Endothelial cell of umbilical vein (primary cell): ENCODE measurements around the gene CLP1. TPM values are rescaled to one million over a fixed set of nuclear protein-coding genes. Genes with fewer than 3 reads are reported as not detected.

Source experiments
- BruUV-seq: library from RNA; stranded (reverse); fragments of 400-500 nt; replicated peaks from 2 replicates; lab custom pipeline; 2021; lab: Mats Ljungman, UMichigan
- CTCF ChIA-PET: fragments of 300-600, 350-600 bp; sonication (Branson Sonifier 250); formaldehyde crosslinking; loops from one replicate; lab custom pipeline; 2021; ENCODE audit warnings: antibody characterized with exemption, inconsistent platforms; lab: Charles Lee
- POLR2A ChIA-PET: fragments of 300-600, 350-600 bp; sonication (Branson Sonifier 250); formaldehyde crosslinking; loops from one replicate; lab custom pipeline; 2021; ENCODE audit warnings: antibody characterized with exemption, inconsistent platforms; lab: Charles Lee
- DNase-seq: peaks from one replicate; pipeline ENCODE4 v3.0.0-alpha.2; 2011; ENCODE audit warnings: low read depth, low spot score
- FAIRE-seq: peaks from 2 replicates; lab custom pipeline; 2011; peaks lifted over from hg19 to GRCh38; lab: Jason Lieb, UNC
- H2AFZ ChIP-seq: 2 replicates; pipeline ENCODE4 v1.6.0; 2012; ENCODE audit warnings: low read depth, low read length, control low read depth, inconsistent platforms
- H3K27ac ChIP-seq: 2 replicates; pipeline ENCODE4 v1.5.1; 2011; ENCODE audit warnings: low read depth, mild to moderate bottlenecking, control low read depth, low read length, moderate library complexity; ENCODE audit not compliant: insufficient read depth
- H3K27me3 ChIP-seq, 2 experiments: 2 replicates each; pipeline versions ENCODE4 v1.6.0 to v1.6.1; 2011; ENCODE audit warnings: low read length in 2 of 2, mixed read lengths in 1 of 2; ENCODE audit not compliant: control insufficient read depth in 2 of 2, insufficient read depth in 2 of 2
- H3K36me3 ChIP-seq, 2 experiments: 2 replicates in 1 of 2; 3 replicates in 1 of 2; pipeline ENCODE4 v1.5.1; 2011; ENCODE audit warnings: low read length in 2 of 2, mild to moderate bottlenecking in 1 of 2, moderate library complexity in 1 of 2; ENCODE audit not compliant: control insufficient read depth in 2 of 2, insufficient read depth in 2 of 2; ENCODE audit errors: extremely low read depth in 1 of 2
- H3K4me1 ChIP-seq: 3 replicates; pipeline ENCODE4 v1.5.1; 2011; ENCODE audit warnings: mild to moderate bottlenecking, low read length; ENCODE audit not compliant: control insufficient read depth, insufficient read depth; ENCODE audit errors: extremely low read depth
- H3K4me2 ChIP-seq: 2 replicates; pipeline ENCODE4 v1.6.1; 2011; ENCODE audit warnings: low read length, control low read depth, mixed read lengths; ENCODE audit not compliant: insufficient read depth
- H3K4me3 ChIP-seq, 3 experiments: fragments of 200-600 bp in 1 of 3; sonication (generic), shearing (Covaris generic) in 1 of 3; replicated peaks in 1 of 3; 2 replicates each; pipeline ENCODE4 v1.5.1; 2011 to 2016; ENCODE audit warnings: control low read depth in 3 of 3, low read length in 3 of 3, mild to moderate bottlenecking in 2 of 3, inconsistent platforms in 1 of 3, low read depth in 1 of 3, moderate library complexity in 1 of 3; ENCODE audit not compliant: insufficient read depth in 1 of 3
- H3K79me2 ChIP-seq: 2 replicates; pipeline ENCODE4 v1.6.0; 2012; ENCODE audit warnings: low read length, inconsistent platforms; ENCODE audit not compliant: control insufficient read depth, insufficient read depth
- H3K9ac ChIP-seq: replicated peaks from 2 replicates; pipeline ENCODE3; 2011; ENCODE audit warnings: low read length, control low read depth; ENCODE audit not compliant: insufficient read depth; ENCODE audit errors: extremely low read depth
- H3K9me1 ChIP-seq: replicated peaks from 3 replicates; pipeline ENCODE4 v1.6.0; 2011; ENCODE audit warnings: mild to moderate bottlenecking, low read length; ENCODE audit not compliant: control insufficient read depth, insufficient read depth; ENCODE audit errors: extremely low read depth
- H3K9me3 ChIP-seq: replicated peaks from 2 replicates; pipeline ENCODE4 v1.5.1; 2012; ENCODE audit warnings: low read length, inconsistent platforms; ENCODE audit not compliant: control insufficient read depth, insufficient read depth
- H4K20me1 ChIP-seq: replicated peaks from 2 replicates; pipeline ENCODE3; 2011; ENCODE audit warnings: mild to moderate bottlenecking, low read length; ENCODE audit not compliant: control insufficient read depth, insufficient read depth; ENCODE audit errors: extremely low read depth
- CTCF ChIP-seq, 2 donors: IDR thresholded peaks; 1 replicate in 1 of 2; 2 replicates in 1 of 2; pipeline ENCODE4 v1.5.1; 2011; ENCODE audit warnings: low read length in 2 of 2, mild to moderate bottlenecking in 2 of 2, moderate library complexity in 2 of 2, control low read depth in 1 of 2, inconsistent platforms in 1 of 2, low read depth in 1 of 2; ENCODE audit not compliant: insufficient read depth in 1 of 2; ENCODE audit errors: extremely low read depth in 1 of 2
- EZH2 ChIP-seq: IDR thresholded peaks from 2 replicates; pipeline ENCODE4 v1.6.1; 2012; ENCODE audit warnings: borderline replicate concordance, low read depth, mild to moderate bottlenecking, moderate library complexity, low read length, inconsistent platforms; ENCODE audit not compliant: severe bottlenecking
- FOS ChIP-seq: IDR thresholded peaks from 2 replicates; pipeline ENCODE4 v1.6.1; 2011; ENCODE audit warnings: mild to moderate bottlenecking, low read length, moderate library complexity, borderline replicate concordance; ENCODE audit not compliant: insufficient read depth
- GATA2 ChIP-seq: IDR thresholded peaks from 2 replicates; pipeline ENCODE4 v1.7.0; 2011; ENCODE audit warnings: low read depth, mild to moderate bottlenecking, moderate library complexity, mixed read lengths, low read length; ENCODE audit not compliant: insufficient read length, insufficient read depth
- JUN ChIP-seq: IDR thresholded peaks from 2 replicates; pipeline ENCODE4 v1.6.1; 2011; ENCODE audit warnings: borderline replicate concordance, low read depth; ENCODE audit not compliant: insufficient read length, insufficient read depth
- MYC ChIP-seq: IDR thresholded peaks from one replicate; pipeline ENCODE4 v1.6.1; 2011; ENCODE audit warnings: mild to moderate bottlenecking, low read depth, low read length
- POLR2A ChIP-seq: IDR thresholded peaks from 2 replicates; pipeline ENCODE4 v1.6.1; 2012; ENCODE audit warnings: low read depth, mild to moderate bottlenecking, control low read depth, low read length
- POLR2AphosphoS5 ChIP-seq: IDR thresholded peaks from 2 replicates; pipeline ENCODE4 v1.6.1; 2012; ENCODE audit warnings: low read depth, mild to moderate bottlenecking, control low read depth, low read length, moderate library complexity; ENCODE audit not compliant: insufficient read depth
- dilution Hi-C: fragments of 300-500 bp; cut with MboI; formaldehyde crosslinking; loops from one replicate; pipeline ENCODE4 v1.15.0; 2019; ENCODE audit warnings: low sequenced_read_pairs; ENCODE audit not compliant: extremely low pct_ligation_motif_present
- intact Hi-C: fragments of 100-400 bp; cut with micrococcal nuclease; formaldehyde crosslinking; loops from one replicate; pipeline ENCODE4 v1.10.0; 2022
- polyA plus RNA-seq, 4 experiments: library from polyadenylated mRNA; depleted of rRNA in 3 of 4; stranded (reverse) in 3 of 4; unstranded in 1 of 4; fragments of >200 nt; gene quantifications; 2 replicates each; pipeline versions ENCODE4 v1.2.1 to v1.2.3, GENCODE V29; 2011 to 2012; ENCODE audit warnings: missing spikeins in 1 of 4
- total RNA-seq: library from RNA; stranded (reverse); gene quantifications from 2 replicates; pipeline ENCODE4 v1.2.3, GENCODE V29; 2021
- TF ChIP-seq, protein P1 (sequence below): IDR thresholded peaks from 2 replicates; pipeline ENCODE4 v1.6.1; 2011; ENCODE audit not compliant: insufficient read depth, insufficient read length

The CLP1 gene
- total and polyA plus RNA-seq, 2 donors (not counting 3 experiments of a cell fraction or from before 2014, with no cell fraction given) = 17.9 to 20.8 TPM

- Histone ChIP-seq H3K27me3 (peaks cover 38 to 50% of the 10 kb centered on the region in 2 experiments), H3K4me3 (no peak overlapping the region), H3K9ac (no peak overlapping the region), H3K9me1 (no peaks in the 10 kb centered on the region), H3K9me3 (no peaks in the 10 kb centered on the region), H2AFZ (no peak overlapping the region), H3K36me3 (no peaks in the 10 kb centered on the region), H3K4me2 (no peak overlapping the region), H3K79me2 (peaks cover 2% of the 10 kb centered on the region), H4K20me1 (no peaks in the 10 kb centered on the region), H3K27ac (no peak overlapping the region), H3K4me1 (peaks cover 8% of the 10 kb centered on the region)
- dilution Hi-C loops = no loop called here
- TF ChIP-seq GATA2 (no peak), POLR2A (no peak), MYC (no peak), EZH2 (no peak), JUN (no peak), CTCF (IDR thresholded peaks at IDR 0.05; ENCODE audit: extremely low read depth in 1 of 2, insufficient read depth in 1 of 2, low read depth in 1 of 2, low read length in 2 of 2) (no peak), POLR2AphosphoS5 (no peak), FOS (no peak)
- TF ChIP-seq, protein P1, sequence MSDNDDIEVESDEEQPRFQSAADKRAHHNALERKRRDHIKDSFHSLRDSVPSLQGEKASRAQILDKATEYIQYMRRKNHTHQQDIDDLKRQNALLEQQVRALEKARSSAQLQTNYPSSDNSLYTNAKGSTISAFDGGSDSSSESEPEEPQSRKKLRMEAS = no peak
- BruUV-seq = no TSS peak
- DNase-seq (no peak), FAIRE-seq (no peak)
- intact Hi-C loops = loop anchor here (1.0 to 5.0 kb wide), 2 partner anchors 188 to 318 kb away; no protein-coding TSS in a partner anchor
- ChIA-PET CTCF (interaction anchor here (1.4 to 5.1 kb wide), 5 partner anchors 11 to 266 kb away, joined by 3 to 126 read pairs (median 6); partner anchors contain the start of gene UBE2L6), POLR2A (no interaction called here)
Measured at GRCh38 chr11:57645689-57646085, 11.9 kb upstream of the CLP1 start.
